ENCODE data around the gene FLRT1.

GRCh38 chr11:64060263-64060860 lies 24.6 kb downstream of the FLRT1 start:
- TF ChIP-seq, protein P1, sequence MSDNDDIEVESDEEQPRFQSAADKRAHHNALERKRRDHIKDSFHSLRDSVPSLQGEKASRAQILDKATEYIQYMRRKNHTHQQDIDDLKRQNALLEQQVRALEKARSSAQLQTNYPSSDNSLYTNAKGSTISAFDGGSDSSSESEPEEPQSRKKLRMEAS (IDR thresholded peaks at IDR 0.05): no peak
- TF ChIP-seq RAD21 (IDR thresholded peaks at IDR 0.05; ENCODE audit: low read depth): no peak
- no peak for TF ChIP-seq ZBTB7A (IDR thresholded peaks at IDR 0.05; ENCODE audit: low read depth)
- TF ChIP-seq, protein P2, sequence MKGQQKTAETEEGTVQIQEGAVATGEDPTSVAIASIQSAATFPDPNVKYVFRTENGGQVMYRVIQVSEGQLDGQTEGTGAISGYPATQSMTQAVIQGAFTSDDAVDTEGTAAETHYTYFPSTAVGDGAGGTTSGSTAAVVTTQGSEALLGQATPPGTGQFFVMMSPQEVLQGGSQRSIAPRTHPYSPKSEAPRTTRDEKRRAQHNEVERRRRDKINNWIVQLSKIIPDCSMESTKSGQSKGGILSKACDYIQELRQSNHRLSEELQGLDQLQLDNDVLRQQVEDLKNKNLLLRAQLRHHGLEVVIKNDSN (IDR thresholded peaks at IDR 0.05): no peak
- TF ChIP-seq YY1 (IDR thresholded peaks at IDR 0.05; ENCODE audit: low read depth): no peak
- TF ChIP-seq, protein P3, sequence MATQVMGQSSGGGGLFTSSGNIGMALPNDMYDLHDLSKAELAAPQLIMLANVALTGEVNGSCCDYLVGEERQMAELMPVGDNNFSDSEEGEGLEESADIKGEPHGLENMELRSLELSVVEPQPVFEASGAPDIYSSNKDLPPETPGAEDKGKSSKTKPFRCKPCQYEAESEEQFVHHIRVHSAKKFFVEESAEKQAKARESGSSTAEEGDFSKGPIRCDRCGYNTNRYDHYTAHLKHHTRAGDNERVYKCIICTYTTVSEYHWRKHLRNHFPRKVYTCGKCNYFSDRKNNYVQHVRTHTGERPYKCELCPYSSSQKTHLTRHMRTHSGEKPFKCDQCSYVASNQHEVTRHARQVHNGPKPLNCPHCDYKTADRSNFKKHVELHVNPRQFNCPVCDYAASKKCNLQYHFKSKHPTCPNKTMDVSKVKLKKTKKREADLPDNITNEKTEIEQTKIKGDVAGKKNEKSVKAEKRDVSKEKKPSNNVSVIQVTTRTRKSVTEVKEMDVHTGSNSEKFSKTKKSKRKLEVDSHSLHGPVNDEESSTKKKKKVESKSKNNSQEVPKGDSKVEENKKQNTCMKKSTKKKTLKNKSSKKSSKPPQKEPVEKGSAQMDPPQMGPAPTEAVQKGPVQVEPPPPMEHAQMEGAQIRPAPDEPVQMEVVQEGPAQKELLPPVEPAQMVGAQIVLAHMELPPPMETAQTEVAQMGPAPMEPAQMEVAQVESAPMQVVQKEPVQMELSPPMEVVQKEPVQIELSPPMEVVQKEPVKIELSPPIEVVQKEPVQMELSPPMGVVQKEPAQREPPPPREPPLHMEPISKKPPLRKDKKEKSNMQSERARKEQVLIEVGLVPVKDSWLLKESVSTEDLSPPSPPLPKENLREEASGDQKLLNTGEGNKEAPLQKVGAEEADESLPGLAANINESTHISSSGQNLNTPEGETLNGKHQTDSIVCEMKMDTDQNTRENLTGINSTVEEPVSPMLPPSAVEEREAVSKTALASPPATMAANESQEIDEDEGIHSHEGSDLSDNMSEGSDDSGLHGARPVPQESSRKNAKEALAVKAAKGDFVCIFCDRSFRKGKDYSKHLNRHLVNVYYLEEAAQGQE (IDR thresholded peaks at IDR 0.05; ENCODE audit: low read depth): no peak
- no peak for TF ChIP-seq TCF12 (IDR thresholded peaks at IDR 0.05; ENCODE audit: low read depth)
- no peak for TF ChIP-seq EP300 (IDR thresholded peaks at IDR 0.05; ENCODE audit: borderline replicate concordance)
- TF ChIP-seq CEBPB (IDR thresholded peaks at IDR 0.05): no peak
- no peak for TF ChIP-seq CREB1 (IDR thresholded peaks at IDR 0.05; ENCODE audit: low read depth)

All from Ishikawa (cell line).